Mucosa of gallbladder (tissue), 1 donor: Measurements from ENCODE around the gene ANK3. TPM values are rescaled to one million over a fixed set of nuclear protein-coding genes. Genes with fewer than 3 reads are reported as not detected.
A peak's percentile ranks its signal among the peaks of the same experiment; 100 is the strongest.

Experiments used
- DNase-seq: peaks from one replicate; pipeline ENCODE4 v3.0.0-alpha.2; 2020; ENCODE audit warnings: low spot score
- total RNA-seq: library from RNA; stranded (reverse); gene quantifications from one replicate; pipeline ENCODE4 v1.2.1, GENCODE V29; 2021
- donor health status: DM: no; HTN: no; CAD: no.

ANK3 gene
- total RNA-seq, 1 donor from 2014 or later = 169 TPM

GRCh38 chr10:60176925-60177324 lies 212.8 kb downstream of the ANK3 start:
- DNase-seq = peak; percentile 29

DNA sequence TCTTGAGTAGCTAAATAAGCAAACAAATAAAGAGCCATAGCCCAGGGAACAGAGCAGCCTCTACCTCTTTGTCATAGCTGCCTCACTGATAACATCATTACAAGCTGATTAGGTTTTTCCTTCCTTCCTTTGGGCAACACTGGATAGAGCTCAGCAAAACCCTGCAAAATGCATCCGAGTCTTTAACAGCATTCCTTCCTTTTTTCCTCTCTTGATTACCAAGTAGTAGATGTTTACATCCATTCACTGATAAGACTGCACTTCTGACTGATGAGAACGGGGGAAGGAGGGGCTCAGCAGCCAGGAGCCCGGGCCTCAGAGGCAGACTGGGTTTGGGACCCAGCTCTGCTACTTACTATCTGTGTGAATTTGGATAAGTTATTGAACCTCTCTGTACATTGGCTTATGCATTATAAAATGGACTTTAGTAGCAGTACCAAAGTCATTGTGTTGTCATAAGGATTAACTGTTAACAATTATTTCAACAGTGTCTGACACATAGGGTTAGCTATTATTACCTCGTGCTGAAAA lies 214.2 kb downstream of the ANK3 start:
- peak; percentile 14 for DNase-seq

DNA sequence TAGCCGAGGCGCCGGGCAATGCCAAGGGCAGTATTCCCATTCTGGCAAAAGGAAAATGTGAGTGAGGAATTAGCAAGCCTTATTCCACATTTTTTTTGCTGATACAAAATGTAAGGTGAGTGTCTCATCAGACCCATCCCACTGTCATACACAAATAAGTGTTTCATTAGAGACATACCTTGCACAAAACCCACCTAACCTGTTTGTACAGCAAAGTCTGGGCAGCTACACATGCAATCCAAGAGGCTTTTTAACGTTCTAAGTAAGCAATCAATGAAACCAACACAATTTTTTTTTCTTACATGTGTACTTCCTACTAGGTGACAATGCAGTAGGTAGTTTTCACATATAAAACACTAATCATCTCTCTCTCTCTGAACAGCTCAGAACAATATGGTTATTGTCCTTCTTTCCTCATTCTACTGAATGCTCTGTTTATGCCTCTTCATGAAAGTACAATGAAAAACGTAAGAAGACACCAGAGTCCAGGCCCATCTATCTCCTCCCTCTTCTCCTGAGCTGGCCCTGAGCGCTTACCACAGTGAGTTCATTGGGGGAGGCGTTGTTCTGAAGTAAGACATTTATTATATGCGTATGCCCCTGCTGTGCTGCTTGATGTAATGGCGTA lies 217.2 kb downstream of the ANK3 start:
- DNase-seq = peak; percentile 27

DNA sequence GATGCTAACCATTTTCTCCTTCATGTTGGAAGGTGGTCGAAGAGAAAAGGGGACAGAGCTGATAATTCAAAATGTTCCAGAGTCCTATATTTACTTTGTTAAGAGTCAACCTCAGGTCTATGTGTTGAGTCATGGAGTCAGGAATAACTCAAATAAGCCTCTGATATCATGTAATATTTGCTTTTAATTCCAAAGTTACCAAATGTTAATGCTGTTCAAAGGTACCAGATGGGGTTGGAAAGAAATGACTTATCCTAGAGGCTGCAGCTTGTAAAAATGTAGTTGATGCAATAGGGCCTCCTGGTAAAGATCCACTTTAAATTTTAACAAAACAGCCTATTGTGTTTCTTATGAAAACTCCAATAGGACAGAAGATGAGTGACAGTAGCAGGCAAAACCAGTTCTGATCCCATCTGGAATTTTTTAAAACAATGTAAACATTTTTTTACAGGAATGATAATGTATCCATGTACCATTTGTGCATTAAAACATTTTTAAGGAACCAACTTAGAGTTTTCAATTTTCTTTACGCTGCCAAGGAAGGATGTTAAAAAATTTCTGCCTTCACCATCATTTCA lies 218.2 kb downstream of the ANK3 start:
- DNase-seq = no peak

DNA sequence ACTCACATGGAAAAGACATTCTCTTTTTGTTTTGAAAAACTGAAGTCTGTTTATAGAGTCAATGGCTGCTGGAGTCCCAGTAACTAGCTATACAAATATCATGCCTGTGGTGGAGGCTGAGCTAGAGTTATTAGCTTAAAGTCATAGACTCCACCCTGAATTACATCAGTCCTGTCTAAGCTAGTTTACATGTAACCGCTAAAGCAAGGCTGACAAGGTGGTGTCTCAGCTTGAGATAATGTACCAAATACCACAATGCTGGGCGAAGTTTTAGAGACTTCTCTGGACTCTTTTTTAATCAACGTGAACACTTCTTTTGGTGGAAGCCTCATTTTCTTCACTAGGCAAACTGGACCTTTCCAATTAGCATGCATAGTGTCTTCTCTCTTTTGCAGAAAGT lies 219.4 kb downstream of the ANK3 start:
- DNase-seq = no peak

- DNase-seq = no peak
Observed at GRCh38 chr10:60169111-60169510, 220.6 kb downstream of the ANK3 start.

GRCh38 chr10:60167050-60167449 lies 222.6 kb downstream of the ANK3 start:
- no peak for DNase-seq

DNA sequence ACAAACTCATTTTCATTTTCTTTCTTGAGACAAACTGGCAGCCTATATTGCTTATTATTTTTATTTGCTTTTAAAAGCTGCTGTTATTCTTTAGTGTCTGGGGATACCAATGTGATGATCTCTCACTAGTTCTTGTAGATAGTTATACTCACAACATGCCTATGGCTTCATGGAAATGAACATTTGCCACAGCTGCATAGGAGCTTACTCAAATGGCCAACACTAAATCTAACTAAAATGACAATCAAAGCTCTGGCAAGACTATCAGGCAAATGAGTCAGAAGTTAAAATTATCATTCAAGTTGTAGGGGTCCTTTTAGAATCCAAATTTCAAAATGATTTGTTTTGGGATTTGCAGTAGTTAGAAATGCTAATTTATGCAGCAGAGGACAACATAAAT lies 225.9 kb downstream of the ANK3 start:
- no peak for DNase-seq

GRCh38 chr10:60162631-60163030 lies 227.0 kb downstream of the ANK3 start:
- no peak for DNase-seq

DNA sequence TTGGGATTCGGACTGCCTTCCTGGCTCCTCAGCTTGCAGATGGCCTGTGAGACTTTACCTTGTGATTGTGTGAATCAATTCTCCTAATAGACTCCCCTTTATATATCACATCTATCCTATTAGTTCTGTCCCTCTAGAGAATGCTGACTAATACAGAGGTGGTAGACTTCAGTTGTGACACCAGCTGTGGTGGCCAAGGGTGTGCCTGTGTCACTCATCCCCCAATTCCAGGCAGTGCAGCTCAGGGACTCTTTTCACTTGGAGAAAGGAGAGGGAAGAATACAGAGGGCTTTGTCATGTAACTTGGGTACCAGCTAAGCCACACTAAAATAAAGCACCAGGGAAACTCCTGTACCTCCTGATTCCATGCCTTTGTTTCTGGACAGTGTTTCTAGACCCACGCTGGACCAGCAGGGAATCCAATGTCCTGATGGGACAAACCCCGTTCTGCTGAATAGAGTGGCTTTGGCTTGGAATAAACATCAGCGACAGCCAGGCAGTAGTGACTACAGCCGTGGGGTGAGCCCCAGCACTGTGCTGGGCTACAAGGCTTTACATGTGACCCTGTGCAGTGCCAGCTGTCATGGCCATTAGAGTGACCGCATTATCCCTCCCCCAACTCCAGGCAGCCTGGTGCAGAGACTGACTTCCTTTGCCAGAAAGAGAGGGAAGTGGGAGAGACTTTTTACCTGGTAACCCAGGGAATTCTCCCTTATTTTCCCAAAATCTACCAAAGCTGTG lies 233.6 kb downstream of the ANK3 start:
- no peak for DNase-seq

DNA sequence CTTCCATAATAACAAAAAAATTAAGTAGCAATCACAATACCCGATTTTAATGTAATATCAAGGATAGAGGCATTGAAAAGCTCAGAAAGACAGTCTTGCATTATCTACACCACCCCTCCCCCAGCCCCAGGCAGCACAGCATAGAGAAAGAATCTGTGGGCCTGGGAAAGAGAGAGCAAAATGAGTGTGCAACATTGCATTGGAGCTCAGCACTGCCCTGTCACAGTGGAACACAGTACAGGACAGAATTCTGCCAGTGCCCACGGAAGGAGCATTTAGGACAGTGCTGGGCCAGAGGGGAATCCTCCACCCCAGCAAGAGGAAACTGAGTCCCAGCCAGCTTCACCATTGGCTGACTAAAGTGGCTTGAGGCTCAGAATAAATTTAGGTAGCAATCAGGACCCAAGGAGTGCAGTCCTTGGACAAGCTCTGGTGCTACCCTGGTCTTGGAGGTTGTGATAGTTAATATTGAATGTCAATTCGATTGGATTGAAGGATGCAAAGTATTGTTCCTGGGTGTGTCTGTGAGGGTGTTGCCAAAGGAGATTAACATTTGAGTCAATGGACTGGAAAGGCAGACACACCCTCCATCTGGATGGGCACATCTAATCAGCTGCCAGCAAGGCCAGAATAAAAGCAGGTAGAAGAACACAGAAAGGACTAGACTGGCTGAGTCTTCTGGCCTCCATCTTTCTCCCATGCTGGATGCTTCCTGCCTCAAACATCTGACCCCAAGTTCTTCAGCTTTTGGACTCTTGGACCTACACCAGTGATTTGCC lies 234.4 kb downstream of the ANK3 start:
- DNase-seq = no peak

DNA sequence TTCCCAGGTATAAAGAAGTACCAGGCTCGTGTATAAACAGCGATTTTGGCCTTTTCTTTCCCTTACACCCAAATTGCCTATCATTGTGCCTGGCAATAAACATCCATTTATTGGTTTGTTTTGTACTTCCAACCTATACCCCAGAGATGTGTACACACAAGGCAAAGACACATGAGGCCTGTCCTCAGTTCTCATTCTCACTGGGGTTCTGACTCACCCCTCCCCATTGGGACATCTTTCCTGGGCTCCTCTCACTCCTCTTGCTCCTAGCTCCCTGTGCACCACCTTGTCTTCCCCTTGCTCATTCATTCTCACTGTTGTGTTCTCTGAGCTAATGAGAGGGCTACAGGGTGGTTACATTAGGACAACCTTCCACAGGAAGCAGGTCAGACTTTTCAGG lies 240.7 kb downstream of the ANK3 start:
- no peak for DNase-seq

DNA sequence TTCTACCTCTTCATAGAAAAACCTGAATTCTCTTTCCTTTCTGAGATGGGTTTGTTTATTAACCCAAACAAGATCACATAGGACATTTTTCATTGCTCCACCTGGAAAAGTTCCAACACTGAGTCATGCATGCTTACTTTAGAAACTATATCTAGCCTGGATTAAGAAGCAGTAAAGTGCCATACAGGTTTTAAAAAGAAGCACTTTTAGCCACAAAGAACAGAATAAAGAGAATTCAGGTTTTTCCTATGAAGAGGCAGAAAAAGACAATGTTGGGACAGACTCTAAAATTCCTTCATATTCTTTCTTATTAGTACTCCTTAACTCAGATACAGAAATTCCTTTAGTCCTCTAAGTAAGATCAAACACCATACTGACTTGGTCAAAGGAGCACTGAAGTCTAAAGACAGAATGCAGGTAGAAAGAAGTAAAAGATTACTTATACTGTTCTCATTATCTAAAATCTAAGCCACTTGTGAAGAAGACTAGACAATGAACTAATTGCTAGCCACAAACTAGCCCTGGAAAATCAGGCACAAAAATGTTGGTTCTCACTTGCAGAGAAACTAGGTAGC lies 241.3 kb downstream of the ANK3 start:
- peak; percentile 45 for DNase-seq

GRCh38 chr10:60147576-60148265 lies 242.0 kb downstream of the ANK3 start:
- DNase-seq = no peak

DNA sequence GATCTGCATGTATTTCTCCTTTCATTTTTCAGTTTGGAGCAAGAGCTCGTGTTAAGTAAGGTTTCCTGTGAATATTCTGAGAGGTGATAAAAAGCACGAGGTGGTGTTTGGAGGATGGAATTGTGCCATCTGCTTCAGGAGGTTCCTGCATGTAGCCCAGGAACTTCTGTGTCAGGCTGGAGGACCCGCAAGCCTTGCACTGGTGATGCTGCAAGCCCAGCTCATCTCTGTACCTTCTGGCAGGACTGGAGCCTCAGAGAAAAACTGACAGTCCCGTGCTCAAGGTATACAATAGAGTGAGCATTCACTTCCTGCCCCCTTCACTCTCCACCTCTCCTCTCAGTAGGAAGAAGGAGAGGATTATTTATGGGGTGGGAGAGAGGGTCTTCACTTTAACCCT lies 242.7 kb downstream of the ANK3 start:
- no peak for DNase-seq

GRCh38 chr10:60144099-60144498 lies 245.6 kb downstream of the ANK3 start:
- no peak for DNase-seq

DNA sequence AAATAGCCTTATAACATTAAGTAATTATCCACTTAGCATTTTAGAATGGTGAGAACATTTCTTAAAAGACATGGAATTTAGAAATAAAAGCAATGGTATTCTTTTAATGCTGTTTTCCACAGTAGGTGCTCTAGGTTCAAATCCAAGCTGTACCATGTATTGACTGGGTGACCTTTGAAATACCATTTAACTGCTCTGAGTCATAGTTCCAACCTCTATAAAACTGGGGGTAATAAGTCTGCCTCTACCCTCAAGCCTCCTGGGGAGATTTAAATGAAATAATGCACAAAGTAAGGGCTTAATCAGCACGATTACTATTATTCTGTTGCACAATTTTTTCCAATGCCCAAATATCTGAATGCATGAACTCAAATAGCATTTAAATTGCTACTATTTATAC lies 246.9 kb downstream of the ANK3 start:
- DNase-seq = no peak

DNA sequence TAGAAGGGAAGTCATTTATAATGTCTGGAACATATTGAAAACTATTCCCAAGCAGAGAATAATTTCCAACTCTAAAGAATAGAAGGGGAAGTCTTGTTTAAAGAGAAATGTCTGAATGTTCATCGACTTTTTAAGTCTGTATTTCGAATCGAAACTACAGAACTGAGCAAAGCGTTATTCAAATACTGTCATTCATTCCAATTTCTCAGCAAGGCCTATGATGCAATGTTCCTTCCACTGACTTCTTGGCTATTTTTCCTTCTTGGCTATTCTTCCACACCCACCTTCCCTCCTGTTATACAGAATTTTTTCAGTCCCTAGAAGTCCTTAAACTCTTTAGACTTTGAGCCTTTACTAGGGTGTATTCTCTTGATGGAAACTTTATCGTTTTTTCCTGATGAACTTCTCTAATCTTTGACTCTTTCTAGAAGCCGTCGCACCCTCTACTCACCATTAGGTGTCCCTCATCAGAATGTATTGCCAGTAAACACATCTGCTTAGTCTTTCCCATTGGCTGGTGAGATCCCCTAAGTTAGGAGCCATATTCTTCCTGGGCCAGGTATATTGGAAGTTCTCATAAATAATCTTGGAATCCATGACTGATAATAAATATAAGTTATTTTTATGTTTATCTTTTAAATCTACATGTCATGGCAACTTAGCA lies 247.6 kb downstream of the ANK3 start:
- no peak for DNase-seq

GRCh38 chr10:60140651-60141632 lies 248.7 kb downstream of the ANK3 start:
- no peak for DNase-seq
